ENCODE measurements around the gene CEBPA.

DNA sequence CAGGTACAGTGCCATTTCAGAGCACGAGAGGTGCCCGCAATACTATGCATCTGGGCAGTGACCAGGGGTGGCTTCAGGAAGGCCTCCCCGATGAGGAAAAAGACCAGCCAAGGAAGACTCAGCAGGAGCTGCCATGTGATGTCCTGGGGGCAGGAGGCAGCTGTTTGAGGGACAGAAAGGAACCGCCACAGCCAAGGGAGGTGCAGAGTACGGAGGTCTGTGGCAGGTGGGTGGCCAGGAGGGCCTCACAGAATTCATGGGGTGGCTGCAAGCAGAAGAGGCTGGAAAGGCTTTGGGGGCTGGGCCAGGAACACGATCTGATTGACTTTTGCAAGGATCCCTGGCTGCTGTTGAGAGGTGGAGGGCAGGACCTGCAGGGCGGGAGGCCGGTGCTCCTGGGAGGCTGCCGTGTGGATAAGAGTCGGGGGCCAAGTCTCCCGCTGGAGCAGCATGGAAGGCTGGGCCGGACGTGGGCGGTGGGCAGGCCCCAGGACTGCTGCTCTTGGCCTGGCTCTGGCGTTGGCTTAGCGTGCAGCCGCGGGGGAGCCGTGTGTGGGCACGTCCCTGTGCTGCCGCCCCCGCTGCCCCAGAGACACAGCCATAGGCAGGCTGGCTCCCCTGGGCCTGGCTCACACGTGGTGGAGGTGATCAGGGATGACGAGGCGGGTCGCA is 29.1 kb downstream of the CEBPA start:
- TF ChIP-seq, protein P1, sequence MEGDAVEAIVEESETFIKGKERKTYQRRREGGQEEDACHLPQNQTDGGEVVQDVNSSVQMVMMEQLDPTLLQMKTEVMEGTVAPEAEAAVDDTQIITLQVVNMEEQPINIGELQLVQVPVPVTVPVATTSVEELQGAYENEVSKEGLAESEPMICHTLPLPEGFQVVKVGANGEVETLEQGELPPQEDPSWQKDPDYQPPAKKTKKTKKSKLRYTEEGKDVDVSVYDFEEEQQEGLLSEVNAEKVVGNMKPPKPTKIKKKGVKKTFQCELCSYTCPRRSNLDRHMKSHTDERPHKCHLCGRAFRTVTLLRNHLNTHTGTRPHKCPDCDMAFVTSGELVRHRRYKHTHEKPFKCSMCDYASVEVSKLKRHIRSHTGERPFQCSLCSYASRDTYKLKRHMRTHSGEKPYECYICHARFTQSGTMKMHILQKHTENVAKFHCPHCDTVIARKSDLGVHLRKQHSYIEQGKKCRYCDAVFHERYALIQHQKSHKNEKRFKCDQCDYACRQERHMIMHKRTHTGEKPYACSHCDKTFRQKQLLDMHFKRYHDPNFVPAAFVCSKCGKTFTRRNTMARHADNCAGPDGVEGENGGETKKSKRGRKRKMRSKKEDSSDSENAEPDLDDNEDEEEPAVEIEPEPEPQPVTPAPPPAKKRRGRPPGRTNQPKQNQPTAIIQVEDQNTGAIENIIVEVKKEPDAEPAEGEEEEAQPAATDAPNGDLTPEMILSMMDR (IDR thresholded peaks at IDR 0.05 in 8 of 11, conservative IDR thresholded peaks at IDR 0.05 in 3 of 11): no peak
- no peak for TF ChIP-seq POLR2A (IDR thresholded peaks at IDR 0.05)

Measured in spleen (tissue), 7 donors.